ENCODE measurements around the gene TEDC1.

The TEDC1 gene

DNA sequence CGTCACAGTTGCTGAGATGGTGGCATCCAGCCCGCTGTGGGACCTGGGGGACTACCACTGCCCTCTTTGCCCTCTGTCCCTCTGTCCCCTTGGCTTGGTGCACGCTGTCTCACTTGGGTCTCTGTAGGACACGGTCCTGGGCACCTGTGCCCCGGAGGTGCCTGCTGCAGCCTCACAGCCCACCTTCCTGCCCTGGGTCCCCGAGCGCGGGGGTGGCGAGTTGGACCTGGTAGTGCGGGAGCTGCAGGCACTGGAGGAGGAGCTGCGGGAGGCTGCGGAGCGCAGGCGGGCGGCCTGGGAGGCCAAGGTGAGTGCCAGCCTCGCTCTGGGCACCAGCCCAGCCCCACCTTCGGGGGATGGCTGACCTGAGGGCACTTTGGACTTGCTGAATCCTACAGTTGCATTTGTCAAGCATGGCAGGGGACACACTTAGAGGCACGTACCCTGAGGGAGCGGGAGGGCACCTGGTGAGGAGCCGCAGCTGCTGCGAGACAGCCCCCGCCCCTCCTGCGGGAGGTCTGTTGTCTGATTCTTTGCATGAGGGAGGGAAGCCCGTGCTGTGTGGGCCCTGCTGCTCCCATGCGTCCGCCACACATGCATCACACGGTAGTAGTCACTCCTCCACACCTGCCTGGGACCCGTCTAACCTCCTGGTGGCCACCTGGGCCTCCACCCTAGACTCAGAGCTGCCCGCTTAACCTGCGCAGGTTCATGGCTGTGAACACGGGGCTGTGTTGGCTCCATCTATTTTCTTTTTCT lies 6.8 kb downstream of the TEDC1 start:
- DNase-seq, result no peak

DNA sequence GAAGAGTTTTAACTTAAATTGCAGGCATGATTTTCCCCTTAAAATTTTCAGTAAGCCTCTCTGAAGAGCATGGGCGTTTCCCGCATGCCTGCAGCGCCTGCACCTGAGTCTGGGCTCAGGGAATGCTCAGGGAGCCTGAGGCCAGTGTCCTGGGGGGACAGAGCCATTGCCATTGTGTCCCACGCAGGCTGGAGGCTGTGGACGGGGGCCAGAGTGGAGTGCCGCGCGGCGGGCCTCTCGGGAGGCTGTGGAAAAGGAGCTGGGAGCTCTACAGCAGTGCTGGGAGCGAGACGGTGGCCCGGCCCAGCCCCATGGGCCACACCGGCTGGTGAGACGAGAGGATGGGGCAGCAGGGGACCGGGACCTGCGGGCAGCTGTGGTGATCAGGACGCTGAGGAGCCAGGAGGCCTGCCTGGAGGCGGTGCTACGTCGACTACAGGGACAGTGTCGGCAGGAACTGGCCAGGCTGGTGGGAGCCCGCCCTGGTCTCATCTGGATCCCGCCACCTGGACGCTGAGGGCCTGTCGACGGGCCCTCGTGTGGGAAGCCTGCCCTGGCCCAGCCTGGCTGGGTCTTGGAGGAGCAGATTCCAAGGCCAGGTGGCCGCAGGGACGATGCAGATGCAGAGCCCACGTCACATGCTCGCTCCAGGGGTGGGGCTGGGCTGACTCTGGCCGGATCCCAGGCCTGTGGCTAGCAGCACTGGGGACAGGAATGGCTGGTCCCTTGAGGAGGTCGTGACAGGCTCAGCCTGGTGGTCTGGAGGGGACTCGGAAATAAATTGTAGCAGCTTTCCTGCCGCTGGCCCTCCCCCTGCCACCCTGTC lies 7.6 kb downstream of the TEDC1 start:
- DNase-seq, result peak in 1 of 2 donors; percentile 72

DNA sequence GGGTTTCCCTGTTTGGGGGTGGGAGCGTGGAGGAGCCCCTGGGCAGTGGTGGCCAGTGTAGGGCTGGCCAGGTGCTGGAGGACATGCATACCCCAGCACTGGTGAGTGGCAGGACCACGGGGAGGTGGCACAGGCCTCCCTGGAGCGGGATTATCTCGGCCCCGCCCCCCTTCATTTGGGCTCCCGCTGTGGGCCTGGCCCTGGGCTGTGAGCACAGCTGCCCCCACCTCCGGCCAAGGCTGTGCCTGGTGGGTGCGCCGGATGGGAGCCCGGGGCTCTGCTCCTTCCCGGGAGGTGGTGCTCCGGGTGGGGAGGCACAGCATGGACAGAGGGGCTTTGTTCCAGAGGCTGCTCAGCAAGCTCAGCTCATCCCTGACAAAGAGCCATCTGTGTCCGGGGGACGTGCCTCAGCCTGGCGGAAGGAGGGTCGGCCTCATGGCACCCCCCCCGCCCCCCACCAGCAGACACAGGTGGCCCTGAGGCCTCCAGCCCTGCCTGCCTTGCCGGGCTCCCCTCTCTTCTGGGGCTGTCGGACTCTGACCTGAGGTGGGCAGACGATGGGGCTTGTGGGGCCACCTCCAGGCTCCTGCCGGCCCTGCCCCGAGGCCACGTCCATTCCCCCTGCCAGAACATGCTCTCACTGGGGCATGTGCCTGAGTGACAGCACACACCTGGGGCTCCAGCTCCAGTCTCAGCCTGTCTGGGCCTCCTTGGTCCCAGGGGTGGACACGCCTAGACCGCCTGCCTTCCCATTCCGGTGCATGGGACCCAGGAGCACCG lies 8.4 kb downstream of the TEDC1 start:
- DNase-seq, result peak; percentile 82 to 95

DNA sequence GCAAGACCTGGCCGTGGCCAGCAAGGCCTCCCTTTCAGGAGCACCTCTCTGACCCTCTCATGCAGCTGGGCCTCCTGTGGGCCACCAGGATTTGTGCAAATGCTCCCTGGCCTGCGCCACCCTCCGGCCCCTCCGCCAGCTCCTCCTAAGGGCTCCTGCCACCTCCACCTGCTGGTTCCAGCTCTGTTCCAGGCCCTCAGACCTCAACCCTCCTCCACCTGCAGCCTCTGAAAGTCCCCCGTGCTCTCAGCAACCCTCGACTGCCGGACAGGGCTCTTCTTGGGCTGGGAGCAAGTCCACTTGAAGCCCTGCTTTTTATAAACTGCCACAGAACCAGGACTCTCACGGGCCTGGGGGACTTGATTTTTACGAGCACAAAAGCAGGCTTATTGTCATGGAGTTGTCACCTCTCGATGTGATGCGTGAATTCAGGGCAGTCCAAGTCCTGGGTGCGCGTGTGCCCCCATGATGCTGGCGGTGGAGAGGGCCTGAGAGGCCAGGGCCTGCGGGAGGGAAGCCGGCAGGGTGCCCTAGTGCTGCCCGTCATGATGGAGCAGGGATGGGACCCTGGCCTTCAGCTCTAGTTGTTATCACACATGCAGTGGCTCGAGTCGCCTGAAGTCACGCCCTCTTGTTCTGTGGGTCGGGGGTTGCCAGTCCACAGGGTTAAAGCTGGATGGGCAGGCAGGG lies 9.1 kb downstream of the TEDC1 start:
- peak in 1 of 2 donors; percentile 3 for DNase-seq

DNA sequence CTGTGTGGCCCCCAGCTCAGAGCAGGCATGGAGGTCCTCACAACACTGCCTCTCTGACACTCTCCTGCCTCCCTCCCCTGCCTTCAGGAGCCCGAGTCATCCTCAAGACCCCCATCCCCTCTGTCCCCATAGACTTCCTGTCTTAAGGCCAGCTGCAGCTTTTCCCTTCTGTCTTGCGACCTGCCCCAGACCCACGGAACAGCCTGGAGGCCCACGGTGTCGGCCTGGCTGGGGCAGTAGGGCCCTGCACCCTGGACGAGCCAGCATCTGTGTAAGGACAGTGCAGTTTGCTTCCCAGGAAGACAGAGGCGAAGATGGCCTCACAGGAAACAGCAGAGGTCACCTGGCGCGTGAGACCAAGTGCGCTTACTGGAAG lies 9.7 kb downstream of the TEDC1 start:
- DNase-seq, result no peak

DNA sequence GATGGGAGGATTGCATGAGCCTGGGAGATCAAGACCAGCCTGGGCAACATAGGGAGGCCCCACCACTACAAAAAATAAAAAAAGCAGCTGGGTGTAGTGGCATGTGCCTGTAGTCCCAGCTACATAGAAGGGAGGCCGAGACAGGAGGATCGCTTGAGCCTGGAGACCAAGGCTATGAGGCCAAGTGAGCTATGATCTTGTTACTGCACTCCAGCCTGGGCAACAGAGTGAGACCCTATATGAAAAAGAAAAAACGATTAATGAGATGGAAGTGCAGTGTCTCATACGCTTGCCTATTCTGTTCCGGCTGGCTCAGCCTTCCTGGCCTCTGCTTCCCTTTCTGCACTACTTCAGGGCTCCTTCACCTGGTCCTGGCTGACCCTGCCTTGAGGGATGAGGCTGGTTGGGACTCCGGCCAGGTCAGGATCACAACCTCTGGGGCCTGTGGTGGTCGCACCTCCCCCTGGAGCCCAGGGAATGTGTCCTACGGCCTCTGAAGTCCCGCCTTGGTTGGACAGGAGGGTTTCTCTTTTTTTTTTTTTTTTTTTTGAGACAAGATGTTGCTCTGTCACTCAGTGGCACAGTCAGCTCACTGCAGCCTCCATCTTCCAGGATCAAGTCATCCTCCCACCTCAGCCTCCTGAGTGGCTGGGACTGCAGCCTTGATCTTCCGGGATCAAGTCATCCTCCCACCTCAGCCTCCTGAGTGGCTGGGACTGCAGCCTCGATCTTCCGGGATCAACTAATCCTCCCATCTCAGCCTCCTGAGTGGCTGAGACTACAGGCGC lies 10.7 kb downstream of the TEDC1 start:
- no peak for DNase-seq

DNA sequence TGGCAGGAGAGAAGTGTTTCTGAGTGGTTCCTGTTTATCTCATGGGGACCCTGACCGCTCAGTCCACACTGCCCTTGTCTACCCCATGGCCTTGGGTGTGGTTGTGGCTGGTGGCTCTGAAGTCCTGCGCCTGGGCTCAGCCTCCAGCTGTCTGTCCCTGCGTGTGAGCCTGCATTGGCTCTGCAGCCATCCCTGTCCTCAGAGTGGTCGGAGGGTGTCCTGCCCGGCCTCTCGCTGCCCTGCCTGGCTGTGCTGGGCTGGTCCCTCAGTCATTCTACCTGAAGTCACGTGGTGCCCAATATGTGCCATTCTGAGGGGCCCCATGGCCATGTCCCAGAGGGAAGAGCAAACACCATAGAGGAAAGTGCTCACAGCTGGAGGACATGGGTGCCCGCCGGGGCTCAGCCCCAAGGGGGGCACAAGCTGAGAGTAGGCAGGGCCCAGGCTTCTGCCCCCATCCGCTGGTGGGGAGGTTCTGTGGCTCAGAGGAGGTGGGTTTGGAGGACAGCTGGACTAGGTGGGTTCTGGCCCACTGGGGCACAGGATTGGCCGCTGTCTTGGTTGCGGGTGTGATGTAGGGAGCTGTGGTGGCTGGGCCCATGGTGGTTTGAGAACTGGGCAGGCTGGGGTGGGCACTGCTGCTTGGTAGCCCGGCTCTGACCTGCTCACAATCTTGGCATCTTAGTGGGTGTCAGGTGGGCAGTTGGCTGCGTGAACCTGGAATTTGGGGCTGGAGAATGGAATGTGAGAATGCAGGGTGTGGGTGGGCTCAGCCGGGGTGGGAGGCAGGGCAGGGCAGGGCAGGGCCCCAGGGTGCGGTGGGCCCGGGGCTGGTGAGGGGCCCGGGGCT lies 11.6 kb downstream of the TEDC1 start:
- DNase-seq, result no peak

DNA sequence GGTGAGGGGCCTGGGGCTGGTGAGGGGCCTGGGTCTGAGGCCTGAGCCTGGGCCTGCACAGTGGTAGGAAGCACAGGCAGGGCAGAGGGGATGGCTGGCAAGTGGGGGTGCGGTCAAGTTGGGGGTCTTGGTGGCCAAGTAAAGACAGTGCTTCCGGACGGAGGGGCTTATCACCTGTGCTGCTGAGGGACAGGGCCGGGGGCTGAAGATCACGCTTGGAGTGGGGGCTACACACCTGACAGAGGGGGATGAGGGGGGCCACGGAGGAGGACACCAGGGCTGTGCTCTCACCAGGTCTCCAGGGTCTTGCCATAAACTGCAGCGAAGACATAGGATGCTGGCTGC lies 12.2 kb downstream of the TEDC1 start:
- DNase-seq, result no peak

DNA sequence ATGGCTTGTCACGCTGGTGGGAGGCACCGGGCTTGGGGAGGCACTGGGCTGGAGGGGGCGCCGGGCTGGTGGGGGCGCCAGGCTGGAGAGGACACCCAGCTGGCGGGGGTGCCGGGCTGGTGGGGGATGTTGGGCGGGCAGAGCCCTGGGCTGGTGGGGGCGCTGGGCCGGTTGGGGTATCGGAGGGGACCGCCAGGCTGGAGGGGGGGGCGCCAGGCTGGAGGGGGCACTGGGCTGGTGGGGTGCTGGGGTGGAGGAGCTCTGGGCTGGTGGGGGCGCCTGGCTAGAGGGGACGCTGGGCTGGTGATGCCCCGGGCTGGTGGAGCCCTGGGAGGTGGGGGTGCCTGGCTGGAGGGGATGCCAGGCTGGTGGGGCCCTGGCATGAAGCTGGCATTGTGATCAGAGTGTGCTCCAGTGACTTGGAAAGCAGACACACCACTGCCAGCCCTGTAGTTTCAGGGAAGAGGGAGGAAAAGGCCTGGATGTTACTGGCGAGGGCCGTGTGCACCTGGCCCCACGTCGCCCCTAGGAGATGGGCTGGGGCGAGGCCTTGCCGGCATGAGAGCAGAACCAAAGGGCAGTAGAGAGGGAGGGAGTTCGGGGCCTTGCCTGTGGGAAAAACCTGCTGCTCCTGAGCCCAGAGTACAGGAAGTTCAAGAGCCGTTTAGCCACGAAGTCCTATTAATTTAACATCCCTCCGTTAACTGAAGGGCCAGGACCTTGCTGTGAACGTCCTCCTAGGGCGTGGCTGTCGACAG lies 13.1 kb downstream of the TEDC1 start:
- DNase-seq, result no peak

DNA sequence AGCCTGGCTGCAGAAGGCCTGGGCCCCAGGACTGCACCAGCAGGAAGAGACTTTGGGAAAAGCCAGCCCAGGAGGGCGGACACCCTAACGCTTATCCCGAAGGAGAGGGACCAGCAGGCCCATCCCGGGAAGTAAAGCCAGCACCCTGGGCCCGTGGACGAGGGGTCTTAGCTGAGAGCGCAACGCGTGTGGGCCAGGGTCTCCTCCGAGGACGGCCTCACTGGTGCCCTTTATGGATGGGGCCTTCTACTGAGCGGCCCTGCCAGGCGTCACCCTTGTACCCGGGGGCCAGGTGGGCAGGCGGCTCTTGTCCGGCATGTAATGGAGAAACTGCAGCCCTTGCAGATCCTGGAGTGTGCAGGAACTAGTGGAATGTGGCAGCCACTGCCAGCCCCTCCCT lies 14.1 kb downstream of the TEDC1 start:
- DNase-seq, result no peak

DNA sequence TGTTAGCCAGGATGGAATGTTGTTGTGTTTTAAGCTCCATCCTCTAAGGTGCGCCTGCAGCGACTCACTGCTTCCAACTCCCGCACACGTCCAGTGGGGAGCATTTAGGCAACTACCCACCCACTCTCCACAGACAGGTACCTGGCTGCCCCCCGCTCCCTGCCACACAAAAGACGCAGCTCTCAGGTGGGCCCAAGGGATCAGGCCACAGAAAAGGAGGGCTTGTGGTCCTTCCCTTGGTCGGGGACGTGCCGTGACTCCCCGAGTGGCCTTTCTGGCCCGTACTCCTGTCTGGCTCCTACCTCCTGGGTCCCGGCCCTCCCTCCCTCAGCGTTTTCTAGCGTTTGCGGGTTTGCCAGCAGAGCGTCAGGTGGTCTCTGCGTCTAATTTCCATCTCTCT lies 16.2 kb downstream of the TEDC1 start:
- DNase-seq, result no peak

DNA sequence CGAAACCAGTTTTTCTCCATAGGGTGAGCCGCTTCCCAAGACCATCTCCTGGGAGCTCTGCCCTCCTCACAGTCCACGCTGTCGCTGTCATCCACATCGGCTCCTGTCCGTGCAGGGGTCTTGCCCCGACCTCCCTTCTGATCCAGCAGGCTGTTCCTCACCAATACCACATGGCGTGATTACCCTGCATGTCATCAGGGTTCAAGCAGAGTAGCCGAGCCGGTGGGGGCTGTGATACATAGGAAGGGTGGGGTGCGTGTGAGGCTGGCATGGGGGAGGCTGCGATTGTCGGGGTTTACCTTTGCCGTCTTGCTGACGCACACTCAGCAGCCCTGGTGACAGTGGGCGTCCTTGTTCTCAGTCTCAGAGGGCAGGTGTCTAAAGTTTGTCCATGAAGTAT lies 17.0 kb downstream of the TEDC1 start:
- no peak for DNase-seq

DNA sequence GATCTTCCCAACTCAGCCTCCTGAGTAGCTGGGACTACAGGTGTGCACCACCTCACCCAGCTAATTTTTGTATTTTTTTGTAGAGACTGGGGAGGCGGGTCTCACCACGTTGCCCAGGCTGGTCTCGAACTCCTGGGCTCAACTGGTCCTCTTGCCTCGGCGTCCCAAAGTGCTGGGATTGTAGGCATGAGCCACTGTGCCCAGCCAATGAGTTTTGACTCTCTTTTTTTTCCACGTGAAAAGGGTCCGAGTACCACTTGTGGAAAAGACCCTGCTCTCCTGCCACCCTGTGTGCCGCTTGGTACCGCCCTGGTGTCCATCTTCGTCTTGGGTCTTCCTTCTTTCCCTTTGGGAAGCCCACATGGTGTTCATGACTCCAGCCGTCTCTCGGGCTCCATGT lies 17.6 kb downstream of the TEDC1 start:
- DNase-seq, result no peak

DNA sequence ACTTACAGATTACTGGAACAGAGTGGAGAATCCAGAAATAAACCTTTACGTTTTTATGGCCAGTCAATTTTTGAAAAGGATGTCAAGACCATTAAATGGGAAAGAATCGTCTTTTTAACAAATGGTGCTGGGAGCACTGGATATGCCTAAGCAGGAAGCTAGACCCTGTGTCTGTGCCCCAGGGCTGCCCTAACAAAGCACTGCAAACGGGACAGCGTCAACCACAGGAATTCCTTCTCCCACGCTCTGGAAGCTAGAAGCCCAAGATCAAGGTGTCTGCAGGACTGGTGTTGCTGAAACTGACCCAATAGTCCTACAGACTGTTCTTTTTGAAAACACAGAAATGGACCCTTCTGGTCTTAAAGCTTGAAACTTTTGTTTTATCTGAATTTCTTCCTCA lies 26.1 kb downstream of the TEDC1 start:
- DNase-seq, result no peak

DNA sequence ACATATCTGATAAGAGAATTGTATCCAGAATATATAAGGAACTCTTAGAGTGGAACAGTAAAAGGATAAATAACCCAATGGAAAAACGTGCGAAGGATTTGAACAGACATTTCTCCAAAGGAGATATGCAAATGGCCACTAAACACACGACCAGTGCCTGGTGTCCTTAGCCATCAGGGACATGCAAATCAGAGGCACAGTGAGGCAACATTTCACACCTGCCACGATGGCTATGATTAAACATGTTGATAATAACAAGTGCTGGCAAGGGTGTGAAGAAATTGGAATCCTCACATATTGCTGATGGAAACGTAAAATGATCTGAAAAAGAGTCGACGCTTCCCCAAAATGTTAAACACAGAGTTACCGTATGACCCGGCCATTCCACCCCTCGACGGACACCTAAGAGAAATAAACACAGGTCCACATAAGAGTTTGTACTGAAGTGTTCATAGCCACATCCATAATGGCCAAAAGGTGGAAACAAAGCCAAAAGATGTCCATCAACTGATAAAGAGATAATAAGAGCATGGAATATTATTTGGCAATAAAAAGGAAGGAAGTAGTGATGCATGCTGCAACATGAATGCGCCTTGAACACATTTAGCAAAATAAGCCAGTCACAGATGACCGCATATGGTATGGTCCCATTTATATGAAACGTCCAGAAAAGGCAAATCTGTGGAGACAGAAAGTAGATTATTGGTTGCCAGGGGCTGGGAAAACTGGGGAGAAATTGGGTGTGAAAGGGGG lies 29.1 kb downstream of the TEDC1 start:
- DNase-seq, result no peak

DNA sequence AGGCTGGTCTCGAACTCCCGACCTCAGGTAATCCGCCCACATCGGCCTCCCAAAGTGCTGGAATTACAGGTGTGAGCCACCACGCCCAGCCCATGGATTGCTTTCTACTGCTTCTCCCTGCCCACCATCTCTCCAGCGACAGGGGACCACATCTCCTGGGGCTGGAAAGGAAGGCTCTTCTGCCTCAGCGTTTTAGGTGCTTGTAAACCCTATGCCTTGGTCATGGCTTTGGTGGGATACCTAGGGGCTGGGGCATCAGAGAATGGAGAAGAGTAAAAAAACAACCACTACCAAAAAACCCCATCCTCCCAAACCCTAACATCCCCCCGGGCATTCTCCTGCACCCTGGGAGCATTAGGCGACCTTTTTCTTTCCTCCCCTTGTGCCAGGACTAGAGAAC lies 34.3 kb downstream of the TEDC1 start:
- no peak for DNase-seq

DNA sequence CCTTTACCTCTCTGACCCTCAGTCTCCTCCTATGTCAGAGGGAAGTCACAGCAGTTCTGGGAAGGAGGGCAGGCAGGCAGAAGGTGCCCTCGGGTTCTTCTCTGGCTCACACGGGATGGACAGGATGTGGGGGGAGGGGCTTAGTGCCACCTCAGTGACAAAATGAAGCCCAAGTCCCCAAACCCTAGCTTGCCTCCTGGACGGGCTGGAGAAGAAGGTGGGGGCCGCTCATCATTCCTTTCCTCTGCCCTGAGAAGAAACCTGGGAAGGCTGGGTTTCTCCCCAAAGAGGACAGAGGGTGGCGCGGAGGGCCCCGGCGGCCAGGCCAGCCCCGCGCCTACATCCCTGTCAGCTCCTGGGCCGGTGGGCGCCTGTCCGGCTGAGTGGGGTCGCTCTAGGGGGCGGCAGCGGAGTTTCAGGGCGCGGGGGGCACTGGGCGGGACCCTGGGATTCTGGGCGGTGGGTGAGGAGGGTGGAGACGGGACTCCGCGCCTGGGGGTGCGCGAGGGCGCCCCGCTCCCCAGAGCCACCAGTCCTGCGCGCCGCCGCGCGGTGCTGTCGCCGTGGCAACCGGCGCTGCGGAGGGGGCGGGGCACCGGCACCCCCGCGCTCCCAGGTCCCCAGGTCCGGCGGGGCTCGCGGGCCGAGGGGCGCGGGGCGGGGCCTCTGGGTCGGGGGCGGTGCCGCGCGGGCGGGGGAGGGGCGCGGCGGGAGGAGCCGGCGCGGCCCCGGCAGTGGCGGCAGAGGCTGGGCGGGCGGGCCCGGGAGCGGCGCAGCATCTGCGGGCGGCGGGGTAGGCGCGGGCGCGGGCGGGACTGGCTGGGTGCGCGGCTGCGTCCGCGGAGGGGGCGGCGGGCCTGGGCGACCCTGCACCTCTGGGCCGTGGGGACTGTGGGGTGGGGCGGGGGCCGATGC lies 35.1 kb downstream of the TEDC1 start, which contains the start of gene TMEM121:
Gene TMEM121, plus strand, starts transcription at position 723 of the 915 bp plus-strand sequence. CDS start 2,252 bp downstream, outside the sequence.
- DNase-seq, result peak in 1 of 2 donors; percentile 16

DNA sequence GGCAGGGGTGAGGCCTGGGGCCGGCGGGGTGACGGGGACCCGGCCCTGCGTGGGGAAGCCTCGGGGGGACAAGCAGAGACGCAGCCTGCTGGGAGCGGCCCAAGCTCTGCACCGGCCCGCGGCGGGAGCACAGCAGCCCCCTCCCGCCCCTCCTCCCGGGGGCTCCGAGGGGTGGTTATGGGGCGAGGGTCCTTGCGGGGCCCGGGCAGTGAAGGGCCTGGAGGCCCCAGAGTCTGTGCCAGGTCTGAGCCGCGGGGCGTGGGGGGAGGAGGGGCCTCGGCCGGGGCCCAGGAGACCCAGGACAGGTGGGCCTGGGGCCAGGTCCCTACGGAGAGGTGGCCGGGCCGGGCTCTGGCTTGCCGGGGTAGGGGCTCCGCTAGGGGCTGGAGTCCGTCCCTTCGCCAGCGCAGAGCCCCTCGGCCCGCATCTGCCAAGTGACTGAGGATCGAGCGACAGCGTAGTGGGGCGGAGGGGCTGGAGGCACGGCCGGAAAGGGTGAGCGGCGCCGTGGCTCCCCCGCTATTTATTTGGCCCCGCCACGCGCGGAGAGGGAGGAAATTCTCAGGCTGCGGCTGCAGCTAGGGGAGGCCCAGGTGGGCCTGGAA lies 35.8 kb downstream of the TEDC1 start:
- no peak for DNase-seq
